ENCODE results near the gene NAV2.

The NAV2 gene

GRCh38 chr11:20008871-20009644, 296.4 kb downstream of the NAV2 start:
- FAIRE-seq: no peak

- FAIRE-seq: no peak
Measured at GRCh38 chr11:20010156-20010850, 297.7 kb downstream of the NAV2 start.

- no peak for FAIRE-seq
Measured at GRCh38 chr11:20010851-20011225, 298.2 kb downstream of the NAV2 start.

- FAIRE-seq: no peak
Measured at GRCh38 chr11:20011307-20011951, 298.8 kb downstream of the NAV2 start.

GRCh38 chr11:20013346-20014066, 300.9 kb downstream of the NAV2 start:
- FAIRE-seq: no peak

- FAIRE-seq: no peak
Measured at GRCh38 chr11:20014067-20014402, 301.4 kb downstream of the NAV2 start.

- FAIRE-seq: no peak
Measured at GRCh38 chr11:20015101-20015500, 302.5 kb downstream of the NAV2 start.

- FAIRE-seq: no peak
Measured at GRCh38 chr11:20015529-20016427, 303.1 kb downstream of the NAV2 start.

- no peak for FAIRE-seq
Measured at GRCh38 chr11:20016526-20016925, 303.9 kb downstream of the NAV2 start.

GRCh38 chr11:20017320-20017719, 304.7 kb downstream of the NAV2 start:
- FAIRE-seq: no peak

GRCh38 chr11:20020198-20020597, 307.6 kb downstream of the NAV2 start:
- no peak for FAIRE-seq

- FAIRE-seq: no peak
Measured at GRCh38 chr11:20020716-20021115, 308.1 kb downstream of the NAV2 start.

- no peak for FAIRE-seq
Measured at GRCh38 chr11:20021212-20021611, 308.6 kb downstream of the NAV2 start.

GRCh38 chr11:20021771-20022362, 309.2 kb downstream of the NAV2 start:
- FAIRE-seq: no peak

- no peak for FAIRE-seq
Measured at GRCh38 chr11:20022363-20023081, 309.9 kb downstream of the NAV2 start.

- no peak for FAIRE-seq
Measured at GRCh38 chr11:20023082-20023426, 310.4 kb downstream of the NAV2 start.

- FAIRE-seq: no peak
Measured at GRCh38 chr11:20024172-20024935, 311.7 kb downstream of the NAV2 start.

- no peak for FAIRE-seq
Measured at GRCh38 chr11:20025332-20025840, 312.7 kb downstream of the NAV2 start.

- no peak for FAIRE-seq
Measured at GRCh38 chr11:20026629-20027555, 314.3 kb downstream of the NAV2 start.
